Caco-2 (cell line): ENCODE measurements around the gene LRRC14B. TPM values are rescaled to one million over a fixed set of nuclear protein-coding genes. Genes with fewer than 3 reads are reported as not detected.
"Not testable (repeated sequence)": the region's sequence is repeated elsewhere in the genome, so short reads cannot be mapped to it uniquely, and the experiment has no call there.

ENCODE experiments used
- BruUV-seq: library from RNA; stranded (reverse); fragments of 400-500 nt; replicated peaks from 2 replicates; lab custom pipeline; 2021; lab: Mats Ljungman, UMichigan
- CTCF ChIA-PET: fragments of 300-600 bp; sonication (Branson Sonifier 250); formaldehyde crosslinking; loops from one replicate; lab custom pipeline; 2022; ENCODE audit warnings: antibody characterized with exemption; lab: Charles Lee
- POLR2A ChIA-PET: fragments of 300-600 bp; sonication (Branson Sonifier 250); formaldehyde crosslinking; loops from one replicate; lab custom pipeline; 2022; ENCODE audit warnings: antibody characterized with exemption; lab: Charles Lee
- DNase-seq, 2 experiments: peaks; one replicate each; pipeline versions ENCODE4 v3.0.0 to v3.0.0-alpha.2; 2020 to 2022
- H3K27me3 ChIP-seq: replicated peaks from 2 replicates; pipeline ENCODE4 v1.6.0; 2011; ENCODE audit warnings: low read length; ENCODE audit not compliant: control insufficient read depth, insufficient read depth
- H3K36me3 ChIP-seq: 2 replicates; pipeline ENCODE4 v1.5.1; 2011; ENCODE audit warnings: low read length; ENCODE audit not compliant: control insufficient read depth, insufficient read depth
- H3K4me1 ChIP-seq: fragments of 250-450 bp; sonication (Bioruptor Pico); 2 replicates; pipeline ENCODE4 v1.5.1; 2020; ENCODE audit warnings: mild to moderate bottlenecking
- H3K4me3 ChIP-seq: 2 replicates; pipeline ENCODE4 v1.5.1; 2011; ENCODE audit warnings: low read depth, mild to moderate bottlenecking, control low read depth, low read length
- H3K9me3 ChIP-seq: fragments of 250-450 bp; sonication (Bioruptor Pico); 2 replicates; pipeline ENCODE4 v1.5.1; 2020; ENCODE audit warnings: mild to moderate bottlenecking, moderate library complexity
- H3K27ac Mint-ChIP-seq: one replicate; pipeline ENCODE4 v1.8.0; 2022; ENCODE audit warnings: mixed read lengths; ENCODE audit not compliant: unreplicated experiment
- H3K27me3 Mint-ChIP-seq: one replicate; pipeline ENCODE4 v1.8.0; 2022; ENCODE audit warnings: mixed read lengths; ENCODE audit not compliant: insufficient read depth, unreplicated experiment
- H3K36me3 Mint-ChIP-seq: one replicate; pipeline ENCODE4 v1.8.0; 2022; ENCODE audit warnings: mild to moderate bottlenecking, mixed read lengths; ENCODE audit not compliant: insufficient read depth, unreplicated experiment
- H3K4me1 Mint-ChIP-seq: one replicate; pipeline ENCODE4 v1.8.0; 2022; ENCODE audit warnings: low read depth, mixed read lengths; ENCODE audit not compliant: unreplicated experiment
- H3K4me3 Mint-ChIP-seq: one replicate; pipeline ENCODE4 v1.8.0; 2022; ENCODE audit warnings: mild to moderate bottlenecking, moderate library complexity, mixed read lengths; ENCODE audit not compliant: unreplicated experiment
- H3K9me3 Mint-ChIP-seq: one replicate; pipeline ENCODE4 v1.8.0; 2022; ENCODE audit warnings: mixed read lengths; ENCODE audit not compliant: unreplicated experiment
- CTCF ChIP-seq, 2 experiments: fragments of 200-600 bp in 1 of 2; IDR thresholded peaks; 1 replicate in 1 of 2; 2 replicates in 1 of 2; pipeline versions ENCODE4 v1.5.1 to v1.8.0; 2011 to 2022; ENCODE audit warnings: antibody characterized with exemption in 1 of 2, control low read depth in 1 of 2, inconsistent platforms in 1 of 2, low read depth in 1 of 2, low read length in 1 of 2, mild to moderate bottlenecking in 1 of 2, moderate library complexity in 1 of 2; ENCODE audit not compliant: insufficient read depth in 1 of 2, severe bottlenecking in 1 of 2, unreplicated experiment in 1 of 2
- intact Hi-C: fragments of 100-400 bp; cut with micrococcal nuclease; formaldehyde crosslinking; loops from one replicate; pipeline ENCODE4 v1.10.0; 2022; ENCODE audit not compliant: unreplicated experiment
- total RNA-seq: library from RNA; stranded (reverse); gene quantifications from 2 replicates; pipeline ENCODE4 v1.2.3, GENCODE V29; 2022

Gene LRRC14B
- total RNA-seq, 1 experiment from 2014 or later: not detected

DNA sequence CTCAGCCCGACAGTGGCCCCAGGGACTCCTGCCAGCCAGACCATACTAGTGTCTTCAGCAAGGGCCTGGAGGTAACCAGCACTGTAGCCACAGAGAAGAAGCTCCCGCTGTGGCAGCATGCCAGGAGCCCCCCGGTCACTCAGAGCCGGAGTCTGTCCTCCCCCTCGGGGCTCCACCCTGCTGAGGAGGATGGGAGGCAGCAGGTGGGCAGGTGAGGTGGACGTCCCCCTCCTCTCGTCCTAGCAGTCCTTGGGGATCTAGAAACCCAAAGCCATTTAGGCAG, 28.0 kb upstream of the LRRC14B start:
- no peaks in the 10 kb centered on the region for H3K27me3 ChIP-seq
- H3K9me3 Mint-ChIP-seq: no peaks in the 10 kb centered on the region
- TF ChIP-seq CTCF (IDR thresholded peaks at IDR 0.05; ENCODE audit: insufficient read depth in 1 of 2, low read depth in 1 of 2, low read length in 1 of 2, severe bottlenecking in 1 of 2, unreplicated experiment in 1 of 2): no peak
- no peaks in the 10 kb centered on the region for H3K4me1 Mint-ChIP-seq
- H3K4me3 Mint-ChIP-seq: no peak overlapping the region
- no TSS peak for BruUV-seq
- no peaks in the 10 kb centered on the region for H3K9me3 ChIP-seq
- H3K36me3 Mint-ChIP-seq: peaks cover 41% of the 10 kb centered on the region
- ChIA-PET CTCF (no interaction called here), POLR2A (no interaction called here)
- intact Hi-C loops: no loop called here
- H3K4me3 ChIP-seq: no peak overlapping the region
- no peak for DNase-seq
- no peaks in the 10 kb centered on the region for H3K36me3 ChIP-seq
- H3K4me1 ChIP-seq: no peaks in the 10 kb centered on the region
- no peaks in the 10 kb centered on the region for H3K27me3 Mint-ChIP-seq
- no peak overlapping the region for H3K27ac Mint-ChIP-seq

GRCh38 chr5:163841-164240, 27.5 kb upstream of the LRRC14B start:
- BruUV-seq: no TSS peak
- Mint-ChIP-seq H3K27me3 (no peaks in the 10 kb centered on the region), H3K27ac (no peak overlapping the region), H3K36me3 (peaks cover 35% of the 10 kb centered on the region), H3K4me3 (no peak overlapping the region), H3K4me1 (no peaks in the 10 kb centered on the region), H3K9me3 (no peaks in the 10 kb centered on the region)
- H3K9me3 ChIP-seq: no peaks in the 10 kb centered on the region
- ChIA-PET POLR2A (no interaction called here), CTCF (no interaction called here)
- no peak for DNase-seq
- intact Hi-C loops: no loop called here
- TF ChIP-seq CTCF (IDR thresholded peaks at IDR 0.05; ENCODE audit: insufficient read depth in 1 of 2, low read depth in 1 of 2, low read length in 1 of 2, severe bottlenecking in 1 of 2, unreplicated experiment in 1 of 2): no peak
- H3K4me3 ChIP-seq: no peak overlapping the region
- H3K36me3 ChIP-seq: no peaks in the 10 kb centered on the region
- H3K27me3 ChIP-seq: no peaks in the 10 kb centered on the region
- H3K4me1 ChIP-seq: no peaks in the 10 kb centered on the region

GRCh38 chr5:164244-164643, 27.1 kb upstream of the LRRC14B start:
- Mint-ChIP-seq H3K4me3 (no peak overlapping the region), H3K27ac (no peak overlapping the region), H3K9me3 (no peaks in the 10 kb centered on the region), H3K36me3 (peaks cover 34% of the 10 kb centered on the region), H3K27me3 (no peaks in the 10 kb centered on the region), H3K4me1 (no peaks in the 10 kb centered on the region)
- BruUV-seq: no TSS peak
- ChIA-PET POLR2A (no interaction called here), CTCF (no interaction called here)
- H3K4me1 ChIP-seq: no peaks in the 10 kb centered on the region
- no peak for DNase-seq
- no peaks in the 10 kb centered on the region for H3K27me3 ChIP-seq
- H3K4me3 ChIP-seq: no peak overlapping the region
- no peaks in the 10 kb centered on the region for H3K9me3 ChIP-seq
- intact Hi-C loops: no loop called here
- H3K36me3 ChIP-seq: no peaks in the 10 kb centered on the region
- no peak for TF ChIP-seq CTCF (IDR thresholded peaks at IDR 0.05; ENCODE audit: insufficient read depth in 1 of 2, low read depth in 1 of 2, low read length in 1 of 2, severe bottlenecking in 1 of 2, unreplicated experiment in 1 of 2)

- H3K4me3 Mint-ChIP-seq, H3K27me3 Mint-ChIP-seq, DNase-seq, H3K9me3 Mint-ChIP-seq, BruUV-seq, H3K9me3 ChIP-seq, CTCF ChIA-PET, H3K27ac Mint-ChIP-seq, H3K4me3 ChIP-seq, H3K36me3 ChIP-seq, H3K4me1 Mint-ChIP-seq, H3K27me3 ChIP-seq, POLR2A ChIA-PET, H3K4me1 ChIP-seq, intact Hi-C loops: not testable (repeated sequence)
- peaks cover 34% of the 10 kb centered on the region for H3K36me3 Mint-ChIP-seq
Measured at GRCh38 chr5:164783-165182, 26.5 kb upstream of the LRRC14B start.
